ENCODE data around the gene FRS2. TPM values are rescaled to one million over a fixed set of nuclear protein-coding genes. Genes with fewer than 3 reads are reported as not detected.

FRS2 gene
- total RNA-seq, 2 donors from 2014 or later = 13.0 to 13.2 TPM

DNA sequence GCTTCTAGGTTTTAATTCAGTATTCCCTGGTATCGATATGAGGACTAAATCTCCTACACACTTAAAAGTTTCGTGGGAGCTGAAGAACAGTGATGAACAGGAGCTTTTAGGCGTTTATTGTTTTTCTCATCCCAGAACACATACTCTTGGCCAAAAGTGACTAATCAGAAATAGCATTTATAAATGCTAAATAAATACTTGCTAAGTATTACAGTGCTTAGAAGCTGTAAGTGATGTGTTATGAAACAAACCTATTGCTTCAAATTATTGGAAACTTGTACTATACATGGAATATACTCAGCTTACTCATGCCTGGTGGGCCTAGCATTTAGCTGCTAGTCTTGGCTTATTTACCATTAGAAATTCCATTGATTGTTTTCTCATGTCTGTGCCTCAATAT, 24.9 kb downstream of the FRS2 start:
- ATAC-seq (replicated peaks in 1 of 2) = no peak
- Mint-ChIP-seq H3K27me3 (ENCODE audit: low read depth) (no peaks in the 10 kb centered on the region), H3K27ac (no peak overlapping the region), H3K36me3 (ENCODE audit: insufficient read depth in 2 of 2) (peaks cover 1 to 2% of the 10 kb centered on the region in 2 donors), H3K4me1 (ENCODE audit: low read depth) (peaks cover 38% of the 10 kb centered on the region), H3K9me3 (no peaks in the 10 kb centered on the region), H3K4me3 (no peak overlapping the region)
- no peak for DNase-seq

DNA sequence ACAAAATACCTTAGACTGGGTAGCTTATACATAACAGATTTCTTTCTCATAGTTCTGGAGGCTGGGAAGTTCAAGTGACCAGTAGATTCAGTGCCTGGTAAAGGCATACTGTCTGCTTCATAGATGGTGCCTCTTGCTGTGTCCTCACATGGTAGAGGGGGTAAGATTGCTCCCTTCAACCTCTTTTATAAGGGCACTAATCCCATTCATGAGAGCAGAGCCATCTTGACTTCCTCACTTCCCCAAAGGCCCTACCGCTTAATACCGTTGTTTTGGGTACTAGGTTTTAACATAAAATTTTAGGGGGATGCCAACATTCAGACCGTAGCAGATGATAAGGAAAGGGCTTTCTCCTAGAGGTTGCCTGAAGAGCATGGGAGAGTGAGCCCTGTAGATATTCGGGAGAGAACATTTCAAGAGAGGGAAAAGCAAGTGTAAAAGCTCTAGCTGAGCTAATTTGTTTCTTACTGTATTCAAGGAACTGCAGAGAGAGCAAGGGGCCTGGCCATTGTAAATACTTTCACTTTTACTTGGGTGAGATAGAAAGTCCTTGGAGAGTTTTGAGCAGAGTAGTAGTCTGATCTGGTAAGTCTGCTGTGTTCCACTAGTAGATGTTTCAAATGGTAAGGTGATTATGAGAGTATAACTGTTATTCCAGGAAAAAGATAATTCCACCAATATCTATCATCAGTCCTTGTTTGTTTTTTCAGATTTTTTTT, 27.3 kb downstream of the FRS2 start:
- H3K27ac Mint-ChIP-seq = peak overlapping the region; percentile 47
- ATAC-seq (replicated peaks in 1 of 2) = peak in 1 of 2 donors; percentile 48
- H3K4me1 Mint-ChIP-seq (ENCODE audit: low read depth) = peaks cover 38% of the 10 kb centered on the region
- peak overlapping the region; percentile 4 to 57 for H3K4me3 Mint-ChIP-seq
- DNase-seq = no peak
- no peaks in the 10 kb centered on the region for H3K9me3 Mint-ChIP-seq
- H3K27me3 Mint-ChIP-seq (ENCODE audit: low read depth) = no peaks in the 10 kb centered on the region
- H3K36me3 Mint-ChIP-seq (ENCODE audit: insufficient read depth in 2 of 2) = peaks cover 0 to 1% of the 10 kb centered on the region in 2 donors

DNA sequence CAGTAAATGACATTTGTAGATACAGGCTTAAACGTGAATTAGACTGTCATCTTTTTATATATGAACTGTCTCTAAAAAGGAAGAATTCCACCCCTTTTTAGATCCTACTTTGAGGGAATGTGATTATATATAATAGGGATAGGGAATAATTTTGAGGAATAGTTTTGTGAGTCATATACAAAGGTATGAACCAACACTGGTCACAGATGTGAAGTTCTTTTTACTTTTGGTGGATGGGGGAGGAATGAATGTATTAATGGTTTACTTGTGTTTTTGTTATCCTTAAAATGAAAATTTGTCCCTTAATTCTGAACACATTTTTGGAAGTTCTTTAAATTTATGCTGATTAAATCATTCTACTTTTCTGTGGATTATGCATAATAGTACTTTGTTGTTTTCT, 30.4 kb downstream of the FRS2 start:
- no peak overlapping the region for H3K4me3 Mint-ChIP-seq
- peaks cover 1 to 3% of the 10 kb centered on the region in 2 donors for H3K36me3 Mint-ChIP-seq (ENCODE audit: insufficient read depth in 2 of 2)
- no peaks in the 10 kb centered on the region for H3K9me3 Mint-ChIP-seq
- ATAC-seq (replicated peaks in 1 of 2) (no peak), DNase-seq (no peak)
- H3K4me1 Mint-ChIP-seq (ENCODE audit: low read depth) = peaks cover 31% of the 10 kb centered on the region
- no peaks in the 10 kb centered on the region for H3K27me3 Mint-ChIP-seq (ENCODE audit: low read depth)
- no peak overlapping the region for H3K27ac Mint-ChIP-seq

GRCh38 chr12:69501154-69501895, 31.1 kb downstream of the FRS2 start:
- H3K27ac Mint-ChIP-seq = no peak overlapping the region
- DNase-seq (no peak), ATAC-seq (replicated peaks in 1 of 2) (no peak)
- peaks cover 1 to 3% of the 10 kb centered on the region in 2 donors for H3K36me3 Mint-ChIP-seq (ENCODE audit: insufficient read depth in 2 of 2)
- H3K4me1 Mint-ChIP-seq (ENCODE audit: low read depth) = peaks cover 29% of the 10 kb centered on the region
- no peaks in the 10 kb centered on the region for H3K9me3 Mint-ChIP-seq
- no peak overlapping the region for H3K4me3 Mint-ChIP-seq
- no peaks in the 10 kb centered on the region for H3K27me3 Mint-ChIP-seq (ENCODE audit: low read depth)

GRCh38 chr12:69502345-69503081, 32.3 kb downstream of the FRS2 start:
- Mint-ChIP-seq H3K9me3 (no peaks in the 10 kb centered on the region), H3K4me1 (ENCODE audit: low read depth) (peaks cover 19% of the 10 kb centered on the region), H3K27me3 (ENCODE audit: low read depth) (no peaks in the 10 kb centered on the region), H3K36me3 (ENCODE audit: insufficient read depth in 2 of 2) (peaks cover 3 to 5% of the 10 kb centered on the region in 2 donors), H3K27ac (no peak overlapping the region), H3K4me3 (no peak overlapping the region)
- DNase-seq (no peak), ATAC-seq (replicated peaks in 1 of 2) (no peak)

GRCh38 chr12:69508091-69508490, 37.9 kb downstream of the FRS2 start:
- Mint-ChIP-seq H3K4me1 (ENCODE audit: low read depth) (peaks cover 39% of the 10 kb centered on the region), H3K4me3 (no peak overlapping the region), H3K27ac (no peak overlapping the region), H3K9me3 (no peaks in the 10 kb centered on the region), H3K36me3 (ENCODE audit: insufficient read depth in 2 of 2) (peaks cover 3% of the 10 kb centered on the region in 2 donors), H3K27me3 (ENCODE audit: low read depth) (no peaks in the 10 kb centered on the region)
- ATAC-seq (replicated peaks in 1 of 2) (no peak), DNase-seq (no peak)

DNA sequence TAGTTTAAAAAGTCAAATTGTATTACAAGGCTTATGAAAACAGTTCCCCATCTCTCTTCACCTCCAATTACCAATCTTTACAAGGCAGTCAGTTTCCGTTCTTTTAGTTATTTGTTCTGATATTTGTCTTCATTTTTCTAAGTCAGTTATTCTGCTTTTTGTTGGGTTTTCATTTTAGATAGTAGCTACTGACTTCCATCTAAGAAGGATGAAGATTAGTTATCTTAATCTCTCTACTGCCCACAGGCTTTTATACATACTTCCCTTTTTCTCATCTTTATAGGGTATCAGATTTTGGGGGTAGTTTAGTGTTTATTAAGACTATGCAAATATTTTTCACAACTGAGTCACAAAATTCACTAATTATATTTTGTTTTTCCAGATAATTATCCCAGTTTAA, 38.4 kb downstream of the FRS2 start:
- Mint-ChIP-seq H3K4me1 (ENCODE audit: low read depth) (peaks cover 44% of the 10 kb centered on the region), H3K27me3 (ENCODE audit: low read depth) (no peaks in the 10 kb centered on the region), H3K36me3 (ENCODE audit: insufficient read depth in 2 of 2) (peaks cover 0 to 3% of the 10 kb centered on the region in 2 donors), H3K4me3 (no peak overlapping the region), H3K27ac (no peak overlapping the region), H3K9me3 (no peaks in the 10 kb centered on the region)
- ATAC-seq (replicated peaks in 1 of 2) (no peak), DNase-seq (no peak)

DNA sequence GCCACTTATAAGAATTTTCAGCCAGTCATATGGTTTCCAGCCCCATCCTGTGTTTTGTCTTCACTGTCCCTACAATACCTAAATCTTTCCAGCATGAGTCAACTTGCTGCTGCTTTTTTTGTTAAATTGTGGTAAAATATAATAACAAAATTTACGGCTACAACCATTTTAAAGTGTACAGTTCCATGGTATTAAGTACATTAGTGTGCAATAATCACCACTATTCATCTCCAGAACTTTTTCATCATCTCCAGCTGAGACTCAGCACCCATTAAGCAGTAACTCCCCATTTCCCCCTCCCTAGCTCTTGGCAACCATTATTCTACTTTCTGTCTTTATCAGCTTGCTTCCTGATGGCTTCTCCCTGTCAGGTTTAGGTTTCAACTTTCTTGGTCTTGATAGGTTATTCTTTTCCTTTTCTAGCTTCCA, 39.1 kb downstream of the FRS2 start:
- Mint-ChIP-seq H3K36me3 (ENCODE audit: insufficient read depth in 2 of 2) (peaks cover 0 to 3% of the 10 kb centered on the region in 2 donors), H3K4me3 (no peak overlapping the region), H3K27ac (no peak overlapping the region), H3K27me3 (ENCODE audit: low read depth) (no peaks in the 10 kb centered on the region), H3K4me1 (ENCODE audit: low read depth) (peaks cover 51% of the 10 kb centered on the region), H3K9me3 (no peaks in the 10 kb centered on the region)
- ATAC-seq (replicated peaks in 1 of 2) (no peak), DNase-seq (no peak)

GRCh38 chr12:69509904-69510827, 40.0 kb downstream of the FRS2 start:
- ATAC-seq (replicated peaks in 1 of 2) = no peak
- peaks cover 60% of the 10 kb centered on the region for H3K4me1 Mint-ChIP-seq (ENCODE audit: low read depth)
- H3K36me3 Mint-ChIP-seq (ENCODE audit: insufficient read depth in 2 of 2) = peaks cover 0 to 3% of the 10 kb centered on the region in 2 donors
- no peak for DNase-seq
- H3K27ac Mint-ChIP-seq = no peak overlapping the region
- no peaks in the 10 kb centered on the region for H3K9me3 Mint-ChIP-seq
- H3K4me3 Mint-ChIP-seq = no peak overlapping the region
- no peaks in the 10 kb centered on the region for H3K27me3 Mint-ChIP-seq (ENCODE audit: low read depth)

GRCh38 chr12:69511016-69511415, 40.8 kb downstream of the FRS2 start:
- no peak for ATAC-seq (replicated peaks in 1 of 2)
- no peaks in the 10 kb centered on the region for H3K27me3 Mint-ChIP-seq (ENCODE audit: low read depth)
- no peak overlapping the region for H3K27ac Mint-ChIP-seq
- peaks cover 65% of the 10 kb centered on the region for H3K4me1 Mint-ChIP-seq (ENCODE audit: low read depth)
- no peak overlapping the region for H3K4me3 Mint-ChIP-seq
- H3K9me3 Mint-ChIP-seq = no peaks in the 10 kb centered on the region
- H3K36me3 Mint-ChIP-seq (ENCODE audit: insufficient read depth in 2 of 2) = peaks cover 0 to 3% of the 10 kb centered on the region in 2 donors
- no peak for DNase-seq

GRCh38 chr12:69511469-69512267, 41.5 kb downstream of the FRS2 start:
- H3K9me3 Mint-ChIP-seq = no peaks in the 10 kb centered on the region
- peaks cover 65% of the 10 kb centered on the region for H3K4me1 Mint-ChIP-seq (ENCODE audit: low read depth)
- DNase-seq (no peak), ATAC-seq (replicated peaks in 1 of 2) (no peak)
- no peaks in the 10 kb centered on the region for H3K27me3 Mint-ChIP-seq (ENCODE audit: low read depth)
- no peak overlapping the region for H3K4me3 Mint-ChIP-seq
- H3K36me3 Mint-ChIP-seq (ENCODE audit: insufficient read depth in 2 of 2) = peaks cover 0 to under 1% of the 10 kb centered on the region in 2 donors
- no peak overlapping the region for H3K27ac Mint-ChIP-seq

DNA sequence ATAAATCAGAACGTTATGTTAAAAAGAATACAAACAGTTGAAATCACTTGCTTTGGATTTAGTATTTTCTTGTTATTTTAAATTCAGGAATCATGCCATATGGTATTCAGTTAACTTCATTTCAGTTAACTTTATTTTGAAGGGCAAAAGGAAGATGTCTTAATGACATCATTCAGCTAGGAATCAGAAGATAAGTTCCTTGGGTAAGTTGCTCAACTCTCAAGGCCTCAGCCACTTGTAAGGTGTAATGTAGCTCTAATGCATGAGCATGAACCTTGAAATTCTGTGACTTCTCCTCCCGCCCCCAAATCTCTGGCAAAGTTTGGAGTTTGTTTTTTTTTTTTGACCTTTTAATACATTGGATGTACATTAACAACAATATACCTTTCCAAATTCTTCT, 42.6 kb downstream of the FRS2 start:
- H3K27me3 Mint-ChIP-seq (ENCODE audit: low read depth) = no peaks in the 10 kb centered on the region
- H3K36me3 Mint-ChIP-seq (ENCODE audit: insufficient read depth in 2 of 2) = no peaks in the 10 kb centered on the region
- ATAC-seq (replicated peaks in 1 of 2) = no peak
- no peak overlapping the region for H3K27ac Mint-ChIP-seq
- no peak for DNase-seq
- no peak overlapping the region for H3K4me3 Mint-ChIP-seq
- H3K9me3 Mint-ChIP-seq = no peaks in the 10 kb centered on the region
- H3K4me1 Mint-ChIP-seq (ENCODE audit: low read depth) = peaks cover 65% of the 10 kb centered on the region
